Smooth muscle cell (in vitro differentiated cells): ENCODE data around the gene IGSF6. TPM values are rescaled to one million over a fixed set of nuclear protein-coding genes. Genes with fewer than 3 reads are reported as not detected.

Experiments used
- DNase-seq: peaks from one replicate; lab custom pipeline; 2025; ENCODE audit not compliant: unreplicated experiment; lab: John Stamatoyannopoulos, UW
- H2AFZ ChIP-seq: fragments of 200-600 bp; sonication (generic); 2 replicates; pipeline ENCODE4 v1.6.0; 2016; ENCODE audit warnings: antibody characterized with exemption, low read depth, mild to moderate bottlenecking
- H3F3A ChIP-seq: fragments of 200-600 bp; sonication (generic); 2 replicates; pipeline ENCODE4 v1.6.0; 2017; ENCODE audit warnings: antibody characterized with exemption, low read depth
- H3K27ac ChIP-seq: fragments of 200-600 bp; sonication (generic); 2 replicates; pipeline ENCODE4 v1.5.1; 2016; ENCODE audit warnings: low read depth, mild to moderate bottlenecking
- H3K27me3 ChIP-seq: fragments of 200-600 bp; sonication (generic); 2 replicates; pipeline ENCODE4 v1.6.1; 2016; ENCODE audit warnings: low read depth, mild to moderate bottlenecking
- H3K36me3 ChIP-seq: fragments of 200-600 bp; sonication (generic); 2 replicates; pipeline ENCODE4 v1.5.1; 2016; ENCODE audit warnings: low read depth
- H3K4me1 ChIP-seq: fragments of 200-600 bp; sonication (generic); 2 replicates; pipeline ENCODE4 v1.5.1; 2016; ENCODE audit warnings: low read depth
- H3K4me2 ChIP-seq: fragments of 200-600 bp; sonication (generic); 2 replicates; pipeline ENCODE4 v1.6.0; 2016; ENCODE audit warnings: mild to moderate bottlenecking
- H3K4me3 ChIP-seq: fragments of 200-600 bp; sonication (generic); 2 replicates; pipeline ENCODE4 v1.5.1; 2016; ENCODE audit warnings: mild to moderate bottlenecking
- H3K79me2 ChIP-seq: fragments of 200-600 bp; sonication (generic); 2 replicates; pipeline ENCODE4 v1.6.0; 2016; ENCODE audit warnings: low read depth, mild to moderate bottlenecking
- H3K9ac ChIP-seq: fragments of 200-600 bp; sonication (generic); 2 replicates; pipeline ENCODE4 v1.6.0; 2016; ENCODE audit warnings: low read depth
- H3K9me3 ChIP-seq: fragments of 200-600 bp; sonication (generic); replicated peaks from 2 replicates; pipeline ENCODE4 v1.5.1; 2016; ENCODE audit warnings: low read depth
- H4K20me1 ChIP-seq: fragments of 200-600 bp; sonication (generic); 2 replicates; pipeline ENCODE4 v1.6.0; 2016; ENCODE audit warnings: low read depth
- WGBS: methylation state at CpG from one replicate; pipeline ENCODE4 v1.1.7; 2016; ENCODE audit warnings: low lambda C conversion rate; 5-methylcytosine and 5-hydroxymethylcytosine counted together
- polyA plus RNA-seq: library from polyadenylated mRNA; unstranded; fragments of >200 nt; fragmentation: Nextera tagmentation; extraction: Ambion mirVana; gene quantifications from 2 replicates; pipeline ENCODE4 v1.2.1, GENCODE V29; 2016
- total RNA-seq: library from RNA; depleted of rRNA; stranded (reverse); fragments of >200 nt; gene quantifications from 2 replicates; pipeline ENCODE4 v1.2.3, GENCODE V29; 2014
- TF ChIP-seq, protein P1 (sequence below): fragments of 200-600 bp; sonication (generic); IDR thresholded peaks from 2 replicates; pipeline ENCODE4 v1.5.1; 2017; ENCODE audit warnings: borderline replicate concordance, mild to moderate bottlenecking, antibody characterized with exemption; ENCODE audit not compliant: insufficient read depth, poor library complexity, severe bottlenecking

IGSF6 gene
- total and polyA plus RNA-seq, 2 experiments from 2014 or later = 0.13 TPM; not detected in 1

DNA sequence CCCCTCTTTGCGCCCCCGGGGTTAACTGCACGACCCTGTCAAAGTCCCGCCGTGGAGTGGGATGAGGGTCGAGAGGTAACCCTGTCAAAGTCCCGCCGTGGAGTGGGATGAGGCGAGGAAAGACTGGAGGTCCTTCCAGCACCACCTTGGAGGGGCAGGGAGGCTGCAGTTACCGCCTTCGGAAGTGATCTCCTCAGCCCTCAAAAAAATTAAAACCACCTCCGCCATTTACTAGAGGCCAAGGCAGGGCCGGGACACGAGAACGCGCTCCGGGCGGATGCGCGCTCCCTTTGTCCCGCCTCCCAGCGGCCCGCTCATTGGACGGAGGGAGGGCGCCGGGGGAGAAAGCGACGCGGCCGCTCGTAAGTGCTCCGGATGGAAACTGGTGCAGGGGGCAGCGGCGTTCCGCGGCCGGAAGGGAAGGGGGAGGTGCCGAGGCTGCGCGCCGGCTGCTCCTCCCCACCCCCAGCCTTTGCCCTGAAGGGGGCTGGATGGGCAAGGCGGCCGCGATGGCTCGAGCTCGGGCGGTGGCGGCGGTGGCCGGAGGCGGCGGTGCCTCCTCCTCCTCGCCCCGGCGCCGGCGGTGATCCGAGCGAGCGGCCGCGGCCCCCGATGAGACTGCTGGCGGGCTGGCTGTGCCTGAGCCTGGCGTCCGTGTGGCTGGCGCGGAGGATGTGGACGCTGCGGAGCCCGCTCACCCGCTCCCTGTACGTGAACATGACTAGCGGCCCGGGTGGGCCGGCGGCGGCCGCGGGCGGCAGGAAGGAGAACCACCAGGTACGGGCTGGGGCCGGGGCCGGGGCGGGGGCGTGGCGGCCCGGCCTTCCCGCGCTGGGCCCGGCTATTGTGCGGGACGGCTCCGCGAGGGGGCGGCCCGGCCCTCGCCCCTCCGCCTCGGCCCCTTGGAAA lies 53.0 kb downstream of the IGSF6 start, which contains the start of gene METTL9:
TSS of gene METTL9 (plus strand) at position 456 of the 909 bp plus-strand sequence. CDS start at position 613, 157 bp downstream.
- WGBS = 1% methylated on average over 68 of the region's 100 CpGs
- no peaks in the 10 kb centered on the region for H3K36me3 ChIP-seq
- H3K27ac ChIP-seq = peak within 1 kb of the TSS; percentile 89
- H3K79me2 ChIP-seq = peaks cover 45% of the 10 kb centered on the region
- peaks cover 16% of the 10 kb centered on the region for H3K4me1 ChIP-seq
- H3K4me2 ChIP-seq = peak within 1 kb of the TSS; percentile 99
- DNase-seq = peak; percentile 79
- H3K4me3 ChIP-seq = peak within 1 kb of the TSS; percentile 98
- H3F3A ChIP-seq = peaks cover 4% of the 10 kb centered on the region
- peaks cover 42% of the 10 kb centered on the region for H4K20me1 ChIP-seq
- H3K27me3 ChIP-seq = no peaks in the 10 kb centered on the region
- TF ChIP-seq, protein P1, sequence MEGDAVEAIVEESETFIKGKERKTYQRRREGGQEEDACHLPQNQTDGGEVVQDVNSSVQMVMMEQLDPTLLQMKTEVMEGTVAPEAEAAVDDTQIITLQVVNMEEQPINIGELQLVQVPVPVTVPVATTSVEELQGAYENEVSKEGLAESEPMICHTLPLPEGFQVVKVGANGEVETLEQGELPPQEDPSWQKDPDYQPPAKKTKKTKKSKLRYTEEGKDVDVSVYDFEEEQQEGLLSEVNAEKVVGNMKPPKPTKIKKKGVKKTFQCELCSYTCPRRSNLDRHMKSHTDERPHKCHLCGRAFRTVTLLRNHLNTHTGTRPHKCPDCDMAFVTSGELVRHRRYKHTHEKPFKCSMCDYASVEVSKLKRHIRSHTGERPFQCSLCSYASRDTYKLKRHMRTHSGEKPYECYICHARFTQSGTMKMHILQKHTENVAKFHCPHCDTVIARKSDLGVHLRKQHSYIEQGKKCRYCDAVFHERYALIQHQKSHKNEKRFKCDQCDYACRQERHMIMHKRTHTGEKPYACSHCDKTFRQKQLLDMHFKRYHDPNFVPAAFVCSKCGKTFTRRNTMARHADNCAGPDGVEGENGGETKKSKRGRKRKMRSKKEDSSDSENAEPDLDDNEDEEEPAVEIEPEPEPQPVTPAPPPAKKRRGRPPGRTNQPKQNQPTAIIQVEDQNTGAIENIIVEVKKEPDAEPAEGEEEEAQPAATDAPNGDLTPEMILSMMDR = no peak
- peak within 1 kb of the TSS; percentile 91 for H3K9ac ChIP-seq
- H2AFZ ChIP-seq = peak within 1 kb of the TSS; percentile 98
- H3K9me3 ChIP-seq = no peaks in the 10 kb centered on the region

DNA sequence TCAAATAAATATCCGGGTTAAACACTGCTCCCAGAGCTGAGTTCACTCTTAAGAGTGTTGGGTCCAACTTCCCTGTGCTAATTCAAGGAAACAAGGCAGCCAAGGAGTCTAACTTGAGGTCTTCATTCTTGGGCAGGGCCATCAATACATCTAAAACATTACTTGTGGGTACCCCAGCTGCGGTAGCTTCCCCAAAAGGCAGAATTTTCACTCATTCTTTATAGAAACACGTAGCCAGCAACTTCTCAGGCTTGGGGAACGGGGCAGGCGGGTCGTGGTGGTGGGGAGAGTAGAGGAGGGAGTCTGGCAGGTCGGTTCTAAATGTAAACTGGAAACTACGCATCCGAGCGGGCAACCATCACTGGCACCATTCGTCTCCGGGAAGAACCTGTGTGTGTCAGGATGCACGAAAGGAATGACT lies 53.7 kb downstream of the IGSF6 start:
- peaks cover 4% of the 10 kb centered on the region for H3F3A ChIP-seq

DNA sequence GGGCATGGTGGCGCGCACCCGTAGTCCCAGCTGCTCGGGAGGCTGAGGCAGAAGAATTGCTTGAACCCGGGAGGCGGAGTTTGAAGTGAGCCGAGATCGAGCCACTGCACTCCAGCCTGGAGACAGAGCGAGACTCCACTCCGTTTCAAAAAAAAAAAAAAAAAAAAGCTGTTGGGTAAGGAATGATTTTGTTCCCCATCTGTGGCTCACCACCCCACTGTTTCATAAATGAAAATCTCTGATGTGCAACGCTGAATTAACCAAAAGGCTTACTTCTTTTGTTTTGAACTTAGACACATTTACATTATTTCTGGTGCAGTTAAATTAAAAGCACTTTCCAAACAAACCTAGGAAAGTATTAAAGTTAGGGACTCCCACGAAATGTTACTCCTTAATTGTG lies 54.2 kb downstream of the IGSF6 start:
- Histone ChIP-seq H3K4me3 (peak overlapping the region; percentile 98), H3K9ac (peak overlapping the region; percentile 91), H3K36me3 (no peaks in the 10 kb centered on the region), H3K27me3 (no peaks in the 10 kb centered on the region), H4K20me1 (peaks cover 30% of the 10 kb centered on the region), H3K4me2 (peak overlapping the region; percentile 99), H3K9me3 (no peaks in the 10 kb centered on the region), H2AFZ (peak overlapping the region; percentile 98), H3K4me1 (peaks cover 16% of the 10 kb centered on the region), H3F3A (peaks cover 4% of the 10 kb centered on the region), H3K27ac (peak overlapping the region; percentile 89), H3K79me2 (peaks cover 34% of the 10 kb centered on the region)
- TF ChIP-seq, protein P1 = no peak
- WGBS = 92% methylated on average over 11 of the region's 12 CpGs
- no peak for DNase-seq

More for the DNA sequence above, 53.7 kb downstream of the IGSF6 start:
- no peak for DNase-seq
- Histone ChIP-seq H3K4me1 (peaks cover 16% of the 10 kb centered on the region), H3K79me2 (peaks cover 39% of the 10 kb centered on the region), H3K27me3 (no peaks in the 10 kb centered on the region), H3K36me3 (no peaks in the 10 kb centered on the region), H3K27ac (peak overlapping the region; percentile 89), H3K9ac (peak overlapping the region; percentile 91), H2AFZ (peak overlapping the region; percentile 98), H3K9me3 (no peaks in the 10 kb centered on the region), H3K4me2 (peak overlapping the region; percentile 99), H4K20me1 (peaks cover 35% of the 10 kb centered on the region), H3K4me3 (peak overlapping the region; percentile 98)
- 6% methylated on average over 13 of the region's 13 CpGs for WGBS
- TF ChIP-seq, protein P1 = no peak
